CD14-positive monocyte (primary cell): ENCODE results near the gene RLN2. TPM values are rescaled to one million over a fixed set of nuclear protein-coding genes. Genes with fewer than 3 reads are reported as not detected.

Experiments
- DNase-seq, 3 donors: peaks; one replicate each; pipeline ENCODE4 v3.0.0-alpha.2; 2011 to 2022
- H2AFZ ChIP-seq: 2 replicates; pipeline ENCODE4 v1.6.0; 2012; ENCODE audit warnings: mild to moderate bottlenecking, low read depth, low read length, inconsistent platforms; ENCODE audit not compliant: insufficient read depth, poor library complexity, severe bottlenecking
- H3K27ac ChIP-seq, 2 donors: 1 replicate in 1 of 2; 2 replicates in 1 of 2; pipeline ENCODE4 v1.5.1; 2012 to 2013; ENCODE audit warnings: low read length in 2 of 2, control low read depth in 1 of 2, inconsistent platforms in 1 of 2, low read depth in 1 of 2, mild to moderate bottlenecking in 1 of 2
- H3K27me3 ChIP-seq, 2 donors: one replicate each; pipeline versions ENCODE4 v1.6.0 to v1.6.1; 2011 to 2013; ENCODE audit warnings: low read length in 2 of 2; ENCODE audit not compliant: control insufficient read depth in 2 of 2, insufficient read depth in 2 of 2
- H3K36me3 ChIP-seq, 2 donors: replicated peaks in 1 of 2; 1 replicate in 1 of 2; 2 replicates in 1 of 2; pipeline versions ENCODE4 v1.5.1 to v1.6.1; 2012 to 2013; ENCODE audit warnings: low read length in 2 of 2, control low read depth in 1 of 2, inconsistent platforms in 1 of 2, mild to moderate bottlenecking in 1 of 2; ENCODE audit not compliant: insufficient read depth in 2 of 2, control insufficient read depth in 1 of 2
- H3K4me1 ChIP-seq, 2 donors: 1 replicate in 1 of 2; 2 replicates in 1 of 2; pipeline versions ENCODE4 v1.5.1 to v1.6.1; 2012 to 2013; ENCODE audit warnings: low read length in 2 of 2, control low read depth in 1 of 2, inconsistent platforms in 1 of 2, mild to moderate bottlenecking in 1 of 2, moderate library complexity in 1 of 2; ENCODE audit not compliant: insufficient read depth in 2 of 2, control insufficient read depth in 1 of 2
- H3K4me2 ChIP-seq: replicated peaks from 2 replicates; pipeline ENCODE3; 2012; ENCODE audit warnings: low read length, moderate library complexity, mild to moderate bottlenecking; ENCODE audit not compliant: poor library complexity, severe bottlenecking; ENCODE audit errors: extremely low read depth
- H3K4me3 ChIP-seq, 3 experiments: fragments of 200-600 bp in 1 of 3; sonication (generic) in 1 of 3; replicated peaks in 1 of 3; 1 replicate in 2 of 3; 2 replicates in 1 of 3; pipeline ENCODE4 v1.5.1; 2011 to 2013; ENCODE audit warnings: low read length in 3 of 3, mild to moderate bottlenecking in 3 of 3, control low read depth in 2 of 3, low read depth in 2 of 3, inconsistent platforms in 1 of 3, moderate library complexity in 1 of 3
- H3K79me2 ChIP-seq: 2 replicates; pipeline ENCODE4 v1.6.0; 2012; ENCODE audit warnings: mild to moderate bottlenecking, control low read depth, inconsistent platforms, low read length, moderate library complexity; ENCODE audit not compliant: insufficient read depth
- H3K9ac ChIP-seq: 2 replicates; pipeline ENCODE4 v1.6.0; 2017; ENCODE audit warnings: low read length, mild to moderate bottlenecking; ENCODE audit not compliant: insufficient read depth, poor library complexity, severe bottlenecking
- H3K9me3 ChIP-seq, 2 donors: replicated peaks in 1 of 2; 1 replicate in 1 of 2; 2 replicates in 1 of 2; pipeline versions ENCODE4 v1.5.1 to v1.6.1; 2012 to 2013; ENCODE audit warnings: low read length in 2 of 2, control low read depth in 1 of 2; ENCODE audit not compliant: control insufficient read depth in 1 of 2, insufficient read depth in 1 of 2
- H4K20me1 ChIP-seq: 2 replicates; pipeline ENCODE4 v1.6.0; 2012; ENCODE audit warnings: mild to moderate bottlenecking, low read length, control low read depth, moderate library complexity; ENCODE audit not compliant: insufficient read depth
- H3K27ac Mint-ChIP-seq, 7 donors: one replicate each; pipeline ENCODE4 v1.8.0; 2020; ENCODE audit warnings: mild to moderate bottlenecking in 7 of 7, mixed read lengths in 7 of 7, moderate library complexity in 6 of 7, inconsistent platforms in 2 of 7
- H3K27me3 Mint-ChIP-seq, 3 donors: one replicate each; pipeline ENCODE4 v1.8.0; 2021 to 2022; ENCODE audit warnings: low read depth in 3 of 3, mild to moderate bottlenecking in 3 of 3, mixed read lengths in 3 of 3, moderate library complexity in 3 of 3, inconsistent platforms in 1 of 3
- H3K36me3 Mint-ChIP-seq, 2 donors: one replicate each; pipeline ENCODE4 v1.8.0; 2020; ENCODE audit warnings: mixed read lengths in 2 of 2, inconsistent platforms in 1 of 2, mild to moderate bottlenecking in 1 of 2
- H3K4me1 Mint-ChIP-seq: one replicate; pipeline ENCODE4 v1.8.0; 2020; ENCODE audit warnings: mild to moderate bottlenecking, mixed read lengths
- H3K4me3 Mint-ChIP-seq, 2 donors: one replicate each; pipeline ENCODE4 v1.8.0; 2020; ENCODE audit warnings: mild to moderate bottlenecking in 2 of 2, mixed read lengths in 2 of 2, moderate library complexity in 1 of 2
- H3K9me3 Mint-ChIP-seq, 7 donors: one replicate each; pipeline ENCODE4 v1.8.0; 2020 to 2022; ENCODE audit warnings: mixed read lengths in 7 of 7, mild to moderate bottlenecking in 6 of 7, moderate library complexity in 6 of 7, inconsistent platforms in 2 of 7
- CTCF ChIP-seq: fragments of 200-600 bp; IDR thresholded peaks from one replicate; pipeline ENCODE4 v1.8.0; 2022; ENCODE audit warnings: antibody characterized with exemption, mild to moderate bottlenecking
- WGBS: methylation state at CpG from one replicate; pipeline ENCODE4 v1.1.5; 2013; ENCODE audit warnings: missing lambda C conversion rate; ENCODE audit not compliant: insufficient coverage; 5-methylcytosine and 5-hydroxymethylcytosine counted together
- intact Hi-C, 2 donors: fragments of 100-400 bp; cut with micrococcal nuclease; formaldehyde crosslinking; loops; one replicate each; pipeline versions ENCODE4 v1.15.0 to v1.15.1; 2023
- polyA plus RNA-seq, 3 donors: library from polyadenylated mRNA; depleted of rRNA in 1 of 3; unstranded in 2 of 3; stranded (reverse) in 1 of 3; fragments of 300-500 nt in 2 of 3; fragments of >200 nt in 1 of 3; fragmentation: Illumina TruSeq in 2 of 3; gene quantifications; 1 replicate in 2 of 3; 2 replicates in 1 of 3; pipeline ENCODE4 v1.2.3, GENCODE V29; 2012 to 2021

Gene RLN2
- polyA plus RNA-seq, 3 donors: not detected

GRCh38 chr9:5315187-5315923 lies 10.8 kb upstream of the RLN2 start:
- Histone ChIP-seq H3K4me1 (no peaks in the 10 kb centered on the region), H3K9me3 (peaks cover 12 to 19% of the 10 kb centered on the region in 2 donors), H3K4me2 (no peak overlapping the region), H3K9ac (no peak overlapping the region), H3K36me3 (no peaks in the 10 kb centered on the region), H3K4me3 (no peak overlapping the region), H3K27me3 (no peaks in the 10 kb centered on the region), H2AFZ (no peak overlapping the region), H3K27ac (no peak overlapping the region), H4K20me1 (no peaks in the 10 kb centered on the region), H3K79me2 (no peaks in the 10 kb centered on the region)
- DNase-seq: no peak
- intact Hi-C loops: no loop called here
- H3K27ac Mint-ChIP-seq: no peak overlapping the region
- no peak for TF ChIP-seq CTCF
- H3K27me3 Mint-ChIP-seq: peaks cover 0 to 1% (median 0%) of the 10 kb centered on the region in 3 donors
- H3K4me1 Mint-ChIP-seq: no peaks in the 10 kb centered on the region
- peaks cover 10 to 26% (median 16%) of the 10 kb centered on the region in 7 donors for H3K9me3 Mint-ChIP-seq
- 89% methylated on average over 1 of the region's 4 CpGs for WGBS
- H3K4me3 Mint-ChIP-seq: no peak overlapping the region
- no peaks in the 10 kb centered on the region for H3K36me3 Mint-ChIP-seq

- Mint-ChIP-seq H3K9me3 (peaks cover 6 to 24% (median 12%) of the 10 kb centered on the region in 7 donors), H3K4me3 (no peak overlapping the region), H3K27me3 (no peaks in the 10 kb centered on the region), H3K4me1 (no peaks in the 10 kb centered on the region), H3K36me3 (no peaks in the 10 kb centered on the region), H3K27ac (no peak overlapping the region)
- H3K4me1 ChIP-seq: no peaks in the 10 kb centered on the region
- no peak overlapping the region for H3K27ac ChIP-seq
- no peak for TF ChIP-seq CTCF
- no peak overlapping the region for H3K4me3 ChIP-seq
- no peak overlapping the region for H3K9ac ChIP-seq
- intact Hi-C loops: no loop called here
- no peak overlapping the region for H3K4me2 ChIP-seq
- no peaks in the 10 kb centered on the region for H4K20me1 ChIP-seq
- H2AFZ ChIP-seq: no peak overlapping the region
- H3K79me2 ChIP-seq: no peaks in the 10 kb centered on the region
- no peaks in the 10 kb centered on the region for H3K36me3 ChIP-seq
- DNase-seq: no peak
- H3K9me3 ChIP-seq: peaks cover 12 to 19% of the 10 kb centered on the region in 2 donors
- H3K27me3 ChIP-seq: no peaks in the 10 kb centered on the region
These were observed 6.3 kb upstream of the RLN2 start for GRCh38 chr9:5310851-5311250.
